NCI-H524 treated with DMSO at 0.1 percent for 48 hours (cell line): ENCODE measurements around the gene BSPH1.
"Not testable (repeated sequence)": the region's sequence is repeated elsewhere in the genome, so short reads cannot be mapped to it uniquely, and the experiment has no call there.

ENCODE experiments used
- DNase-seq: peaks from one replicate; lab custom pipeline; 2025; lab: John Stamatoyannopoulos, UW

Gene BSPH1

DNA sequence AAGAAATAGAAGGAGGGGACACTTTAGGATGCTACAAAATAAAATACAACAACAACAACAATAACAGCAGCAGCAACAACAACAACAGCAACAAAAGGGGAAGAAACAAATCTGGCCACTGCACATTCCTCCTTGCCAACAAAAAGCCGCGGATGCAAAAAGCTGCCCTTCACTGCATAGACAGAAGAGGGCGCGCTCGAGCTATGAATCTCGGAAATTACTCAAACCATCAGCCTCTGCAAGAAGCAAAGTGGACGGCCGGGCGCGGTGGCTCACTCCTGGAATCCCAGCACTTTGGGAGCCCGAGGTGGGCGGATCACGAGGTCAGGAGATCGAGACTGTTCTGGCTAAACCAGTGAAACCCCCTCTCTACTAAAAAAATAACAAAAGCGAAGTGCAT lies 71.9 kb downstream of the BSPH1 start:
- DNase-seq: not testable (repeated sequence)
